GM19463 (cell line): ENCODE measurements around the gene DDX54.
A peak's percentile ranks its signal among the peaks of the same experiment; 100 is the strongest.

Experiments
- ATAC-seq: cut with Tn5 transposase; IDR thresholded peaks from one replicate; pipeline ENCODE4 v1.9.1; 2021; ENCODE audit warnings: mild to moderate bottlenecking, moderate library complexity; ENCODE audit not compliant: unreplicated experiment

DDX54 gene

GRCh38 chr12:113164014-113164413 is 21.3 kb downstream of the DDX54 start:
- no peak for ATAC-seq

DNA sequence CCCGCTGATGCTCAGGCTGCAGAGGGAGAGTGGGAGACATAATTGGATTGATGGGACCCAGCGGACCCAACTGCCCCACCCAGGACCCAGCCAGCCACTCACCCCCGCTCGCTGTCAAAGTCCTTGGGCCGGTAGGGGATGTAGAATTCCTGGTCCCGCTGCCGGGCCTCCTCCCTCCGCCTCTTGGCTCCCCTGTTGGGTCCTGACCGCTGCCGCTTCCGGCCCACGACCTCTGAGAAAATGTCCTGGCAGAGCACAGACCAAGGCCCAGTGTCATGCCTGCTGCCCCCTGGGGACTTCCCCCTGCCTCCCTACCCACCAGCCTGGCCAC is 22.3 kb downstream of the DDX54 start:
- no peak for ATAC-seq

DNA sequence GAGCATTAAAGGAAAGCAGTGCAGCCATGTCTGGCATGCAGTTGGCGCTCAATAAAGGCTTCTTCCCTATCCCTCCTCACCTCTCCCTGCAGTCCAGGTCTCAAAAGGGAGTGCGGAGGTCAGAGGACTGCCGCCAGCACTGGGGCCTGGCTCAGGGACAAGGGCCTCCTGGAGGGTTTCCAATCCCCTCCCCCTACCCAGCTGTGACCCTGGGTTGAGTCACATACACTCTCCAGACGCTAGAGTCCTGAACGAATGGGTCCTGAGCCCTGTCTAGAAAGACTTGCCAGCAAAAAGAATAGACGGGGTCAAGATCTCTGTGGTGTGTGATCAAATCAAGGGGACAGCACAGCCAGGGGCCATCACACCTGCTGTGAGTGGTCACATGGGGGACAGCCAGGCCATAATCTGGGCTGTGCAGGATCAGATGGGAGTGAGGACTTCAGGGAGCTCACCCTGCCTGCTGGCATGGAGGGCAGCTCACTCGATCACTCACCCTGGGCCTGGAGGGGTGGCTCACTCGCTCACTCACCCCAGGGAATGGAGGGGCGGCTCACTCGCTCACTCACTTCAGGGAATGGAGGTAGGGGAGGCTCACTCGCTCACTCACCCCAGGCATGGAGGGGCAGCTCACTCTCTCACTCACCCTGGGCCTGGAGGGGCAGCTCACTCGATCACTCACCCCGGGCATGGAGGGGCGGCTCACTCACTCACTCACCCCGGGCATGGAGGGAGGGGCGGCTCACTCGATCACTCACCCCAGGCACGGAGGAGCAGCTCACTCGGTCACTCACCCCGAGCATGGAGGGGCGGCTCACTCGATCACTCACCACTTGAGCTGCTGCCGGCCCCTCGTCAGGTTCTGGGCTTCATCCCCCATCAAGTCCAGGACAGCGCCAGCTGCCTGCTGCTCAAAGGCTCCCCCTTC is 22.9 kb downstream of the DDX54 start:
- ATAC-seq: no peak

- no peak for ATAC-seq
Measured at GRCh38 chr12:113161415-113162016, 23.8 kb downstream of the DDX54 start.

DNA sequence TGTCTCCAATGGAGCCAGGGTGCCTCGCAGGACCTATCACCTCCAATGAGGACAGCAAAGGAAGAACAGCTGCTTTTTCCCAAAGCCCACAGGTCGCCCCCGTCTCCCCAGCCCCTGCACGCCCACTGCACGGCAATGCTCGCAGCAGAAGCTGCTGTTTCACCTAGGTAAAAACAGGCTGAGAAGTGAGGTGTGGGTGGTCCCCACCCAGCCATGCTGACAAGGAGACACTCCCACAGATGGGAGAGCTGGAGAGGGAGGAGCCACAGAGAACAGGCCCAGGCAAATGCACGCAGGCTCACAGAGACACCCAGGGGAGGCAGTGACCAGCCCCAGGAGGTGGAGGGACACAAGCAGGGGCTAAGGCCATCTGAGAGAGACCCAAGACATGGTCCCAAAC is 25.3 kb downstream of the DDX54 start:
- ATAC-seq: no peak

- ATAC-seq: no peak
Measured at GRCh38 chr12:113158439-113159203, 26.7 kb downstream of the DDX54 start.

GRCh38 chr12:113157218-113157859 is 27.9 kb downstream of the DDX54 start:
- no peak for ATAC-seq

GRCh38 chr12:113155646-113156045 is 29.6 kb downstream of the DDX54 start:
- no peak for ATAC-seq

DNA sequence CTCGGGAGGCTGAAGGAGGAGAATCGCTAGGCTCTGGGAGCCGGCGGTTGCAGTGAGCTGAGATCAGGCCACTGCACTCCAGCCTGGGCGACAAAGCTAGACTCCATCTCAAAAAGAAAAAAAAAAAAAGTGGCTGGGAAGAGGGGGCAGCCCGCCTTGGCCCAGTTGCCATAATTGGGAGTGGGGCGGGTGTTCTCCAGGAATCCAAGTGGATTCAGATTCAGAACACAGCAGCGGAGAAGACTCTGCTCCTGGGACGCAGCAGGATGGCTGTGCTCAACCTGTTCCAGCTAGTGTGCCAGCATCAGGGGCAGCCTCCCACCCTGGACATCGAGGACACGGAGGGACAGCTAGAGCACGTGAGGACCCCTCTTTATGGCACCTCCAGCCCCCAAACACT is 30.2 kb downstream of the DDX54 start:
- no peak for ATAC-seq

DNA sequence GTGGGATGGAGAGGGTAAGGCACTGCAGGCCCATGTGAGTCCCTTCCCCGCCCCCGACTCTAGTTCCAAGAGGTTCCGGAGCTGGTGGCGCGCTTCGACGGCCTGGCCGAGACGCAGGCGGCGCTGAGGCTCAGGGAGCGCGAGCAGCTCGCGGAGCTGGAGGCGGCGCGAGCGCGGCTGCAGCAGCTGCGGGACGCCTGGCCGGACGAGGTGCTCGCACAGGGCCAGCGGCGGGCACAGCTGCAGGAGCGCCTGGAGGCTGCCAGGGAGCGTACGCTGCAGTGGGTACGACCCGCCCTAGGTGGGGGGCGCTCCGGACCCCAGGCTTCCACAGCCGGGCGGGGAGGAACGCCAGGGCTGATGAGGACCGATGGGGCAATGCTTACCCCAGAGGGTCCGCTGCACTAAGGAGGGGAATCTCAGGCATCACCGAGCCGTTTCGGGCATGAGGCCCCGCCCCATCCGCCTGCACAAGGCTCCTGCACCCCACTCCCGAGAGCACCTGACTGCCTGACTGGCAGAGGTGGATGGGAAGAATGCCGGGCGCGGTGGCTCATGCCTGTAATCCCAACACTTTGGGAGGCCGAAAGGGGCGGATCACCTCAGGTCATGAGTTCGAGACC is 30.8 kb downstream of the DDX54 start:
- no peak for ATAC-seq

GRCh38 chr12:113152835-113153814 is 32.2 kb downstream of the DDX54 start:
- ATAC-seq: peak; percentile 80

DNA sequence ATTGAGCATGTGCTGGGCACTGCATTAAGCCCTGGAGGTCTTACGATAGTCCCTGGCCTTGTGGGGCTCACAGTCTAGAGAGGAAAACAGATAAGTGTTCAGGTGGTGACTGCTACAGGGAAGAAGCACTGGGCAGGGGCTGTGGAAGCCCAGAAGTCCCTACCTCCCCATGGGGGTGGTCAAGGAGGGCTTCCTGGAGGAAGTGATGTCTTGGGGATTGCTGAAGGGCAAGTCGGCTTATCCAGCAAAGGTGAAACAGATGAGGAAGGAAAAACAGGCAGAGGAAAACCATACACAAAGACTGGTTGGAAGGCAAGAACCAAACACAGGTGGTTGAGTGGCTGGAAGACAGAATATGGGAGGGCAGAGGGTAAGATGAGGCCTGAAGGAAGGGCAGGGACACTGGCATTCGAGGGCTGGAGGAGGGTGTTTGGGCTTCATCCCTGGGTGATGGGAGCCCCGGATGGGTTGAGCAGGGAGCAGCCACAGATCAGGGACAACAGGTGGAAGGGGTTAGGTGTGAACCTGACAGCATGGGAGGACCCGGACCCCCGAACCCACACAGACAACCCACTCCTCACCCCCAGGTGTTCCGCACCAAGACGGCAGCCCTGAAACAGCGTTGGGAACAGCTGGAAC is 33.0 kb downstream of the DDX54 start:
- ATAC-seq: no peak

DNA sequence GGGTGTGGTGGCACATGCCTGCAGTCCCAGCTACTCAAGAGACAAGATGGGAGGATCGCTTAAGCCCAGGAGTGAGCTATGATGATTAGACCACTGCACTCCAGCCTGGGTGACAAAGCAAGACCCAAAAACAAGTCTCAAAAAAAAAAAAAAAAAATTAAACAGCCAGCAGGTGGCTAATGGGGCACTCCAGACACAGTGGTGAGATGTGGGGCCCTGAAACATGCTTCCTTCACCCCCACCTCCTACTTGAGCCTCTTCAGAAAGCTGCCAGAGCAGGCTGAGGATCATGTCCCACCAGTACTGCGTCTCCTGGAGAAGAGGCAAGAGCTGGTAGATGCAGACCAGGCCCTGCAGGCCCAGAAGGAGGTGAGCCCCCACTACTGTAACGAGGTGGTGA is 33.6 kb downstream of the DDX54 start:
- ATAC-seq: no peak

DNA sequence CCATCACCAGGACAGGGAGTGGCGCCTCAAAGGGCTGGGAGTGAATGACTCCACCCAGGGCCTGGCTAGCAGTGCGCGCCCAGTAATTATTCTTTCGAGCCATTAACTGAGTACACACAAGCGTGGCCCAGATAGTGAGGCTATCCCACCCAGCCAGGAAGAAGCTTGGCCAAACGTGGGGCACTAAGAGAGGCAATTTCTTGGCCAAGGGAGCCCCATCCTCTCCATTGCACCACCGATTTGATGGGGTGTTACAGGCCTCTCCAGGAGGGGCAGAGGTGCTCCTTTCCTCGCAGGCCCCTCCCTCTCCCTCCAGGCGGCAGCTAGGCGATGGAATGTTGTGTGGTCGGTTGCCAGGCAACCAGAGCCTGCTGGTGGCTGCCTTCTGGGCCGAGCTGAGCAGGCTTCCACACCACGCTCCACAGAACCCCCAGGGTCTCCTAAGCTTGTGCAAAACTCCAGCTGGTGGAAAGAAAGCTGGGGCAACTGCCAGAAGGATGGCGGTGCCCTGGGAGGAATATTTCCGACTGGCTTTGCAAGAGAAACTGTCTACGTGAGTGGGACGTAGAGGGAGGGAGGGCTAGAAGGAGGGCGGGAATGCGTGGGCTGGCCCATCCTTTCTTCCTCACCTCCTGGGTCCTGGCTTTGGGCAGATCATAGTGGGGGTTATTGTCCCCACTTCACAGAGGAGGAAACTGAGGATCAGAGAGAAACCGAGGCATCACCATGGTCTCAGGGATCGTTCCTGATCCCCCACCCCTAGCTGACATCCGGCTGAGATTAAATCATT is 35.7 kb downstream of the DDX54 start, which contains the start of gene CFAP73:
Gene CFAP73 (plus strand): TSS at position 364 of the 790 bp plus-strand sequence. CDS start 134 bp downstream, at position 498.
- no peak for ATAC-seq

DNA sequence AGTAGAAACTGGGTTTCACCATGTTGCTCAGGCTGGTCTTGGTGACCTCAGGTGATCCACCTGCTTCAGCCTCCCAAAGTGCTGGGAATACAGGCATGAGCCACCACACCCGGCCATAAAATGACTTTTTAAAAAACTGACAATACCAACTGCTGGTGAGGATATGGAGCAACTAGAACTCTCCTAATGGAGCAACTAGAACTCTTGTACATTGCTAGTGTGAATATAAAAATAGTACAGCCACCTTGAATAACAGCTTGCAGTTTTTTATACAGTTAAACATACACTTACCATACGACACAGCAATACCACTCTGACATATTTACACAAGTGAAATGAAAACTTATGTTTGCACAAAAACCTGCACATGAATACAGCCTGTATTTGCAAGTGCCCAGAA is 38.3 kb downstream of the DDX54 start:
- ATAC-seq: no peak

GRCh38 chr12:113145720-113146551 is 39.3 kb downstream of the DDX54 start:
- no peak for ATAC-seq

DNA sequence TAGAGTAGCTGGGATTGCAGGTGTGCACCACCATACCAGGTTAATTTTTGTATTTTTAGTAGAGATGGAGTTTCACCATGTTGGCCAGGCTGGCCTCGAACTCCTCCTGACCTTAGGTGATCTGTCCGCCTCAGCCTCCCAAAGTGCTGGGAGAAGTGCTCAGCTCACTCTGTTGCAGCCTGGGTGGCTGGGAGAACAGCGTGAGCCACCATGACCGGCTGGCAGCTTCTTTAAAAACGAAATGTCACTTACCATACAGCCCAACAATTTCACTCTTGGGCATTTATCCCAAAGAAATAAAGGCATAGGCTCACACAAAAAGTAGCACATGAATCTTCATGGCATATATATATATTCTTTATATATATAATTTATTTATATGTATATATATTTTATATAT is 40.5 kb downstream of the DDX54 start:
- no peak for ATAC-seq
